BE2C (cell line): ENCODE results near the gene RALGPS2.

ENCODE experiments used
- DNase-seq: peaks from one replicate; pipeline ENCODE4 v3.0.0-alpha.2; 2020
- H3K27me3 ChIP-seq: fragments of 250-450 bp; sonication (Bioruptor Pico); 2 replicates; pipeline ENCODE4 v1.5.1; 2020; ENCODE audit warnings: mild to moderate bottlenecking
- H3K36me3 ChIP-seq: fragments of 250-450 bp; sonication (Bioruptor Pico); 2 replicates; pipeline ENCODE4 v1.5.1; 2020; ENCODE audit warnings: mild to moderate bottlenecking
- H3K4me1 ChIP-seq: fragments of 250-450 bp; sonication (Bioruptor Pico); 2 replicates; pipeline ENCODE4 v1.5.1; 2020
- H3K4me3 ChIP-seq: 2 replicates; pipeline ENCODE4 v1.5.1; 2011; ENCODE audit warnings: low read depth, low read length
- H3K9me3 ChIP-seq: fragments of 250-450 bp; sonication (Bioruptor Pico); 2 replicates; pipeline ENCODE4 v1.5.1; 2020
- CTCF ChIP-seq: IDR thresholded peaks from 2 replicates; pipeline ENCODE4 v1.5.1; 2012; ENCODE audit warnings: mild to moderate bottlenecking, low read depth, low read length

The RALGPS2 gene

DNA sequence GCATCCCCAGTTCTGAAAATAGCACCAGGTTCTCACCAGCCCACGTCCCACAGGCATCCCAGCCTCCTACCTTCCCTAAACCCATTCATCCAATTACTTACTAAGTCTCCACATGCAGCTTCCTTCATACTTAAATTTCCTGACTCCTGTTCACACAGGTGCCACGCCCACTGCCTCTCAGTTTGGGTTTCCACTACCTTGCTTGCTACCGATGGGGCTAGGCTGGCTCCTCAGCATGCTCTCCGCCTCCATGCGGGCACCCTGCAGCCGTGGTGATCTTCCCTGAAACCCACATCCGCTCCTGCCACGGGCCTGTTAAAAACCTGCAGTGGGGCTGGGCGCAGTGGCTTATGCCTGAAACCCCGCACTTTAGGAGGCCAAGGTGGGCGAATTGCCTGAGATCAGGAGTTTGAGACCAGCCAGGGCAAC, 216.2 kb downstream of the RALGPS2 start:
- Histone ChIP-seq H3K4me3 (no peak overlapping the region), H3K4me1 (no peaks in the 10 kb centered on the region), H3K9me3 (no peaks in the 10 kb centered on the region), H3K36me3 (no peaks in the 10 kb centered on the region), H3K27me3 (no peaks in the 10 kb centered on the region; the same call in 1 of the 2 replicates)
- no peak for DNase-seq
- TF ChIP-seq CTCF = no peak

DNA sequence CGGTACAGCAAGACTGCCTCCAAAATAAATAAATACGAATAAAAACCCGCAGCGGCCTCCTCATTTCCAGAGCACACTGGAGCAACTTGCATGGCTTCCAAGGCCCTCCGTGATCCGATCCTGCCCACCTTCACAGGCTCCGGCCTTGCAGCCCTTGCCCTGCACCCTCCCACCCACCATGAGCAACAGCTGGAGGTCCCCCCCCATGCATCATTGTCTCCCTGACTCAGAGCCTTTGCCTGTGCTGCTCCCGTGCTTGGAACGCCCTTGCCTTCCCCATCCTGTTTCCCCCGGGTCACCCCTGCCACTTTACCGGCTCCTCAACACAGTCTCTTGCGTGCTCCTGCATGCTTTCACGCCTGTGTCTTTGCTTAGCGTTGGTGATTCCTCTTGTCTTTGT, 216.8 kb downstream of the RALGPS2 start:
- no peaks in the 10 kb centered on the region for H3K9me3 ChIP-seq
- H3K36me3 ChIP-seq = no peaks in the 10 kb centered on the region
- H3K4me3 ChIP-seq = no peak overlapping the region
- no peaks in the 10 kb centered on the region; the same call in 1 of the 2 replicates for H3K27me3 ChIP-seq
- no peak for TF ChIP-seq CTCF
- no peak for DNase-seq
- no peaks in the 10 kb centered on the region for H3K4me1 ChIP-seq

GRCh38 chr1:178942285-178943198, 217.5 kb downstream of the RALGPS2 start:
- H3K9me3 ChIP-seq = no peaks in the 10 kb centered on the region
- H3K4me3 ChIP-seq = no peak overlapping the region
- no peak for TF ChIP-seq CTCF
- no peaks in the 10 kb centered on the region for H3K36me3 ChIP-seq
- no peaks in the 10 kb centered on the region; the same call in 1 of the 2 replicates for H3K27me3 ChIP-seq
- no peaks in the 10 kb centered on the region for H3K4me1 ChIP-seq
- no peak for DNase-seq

DNA sequence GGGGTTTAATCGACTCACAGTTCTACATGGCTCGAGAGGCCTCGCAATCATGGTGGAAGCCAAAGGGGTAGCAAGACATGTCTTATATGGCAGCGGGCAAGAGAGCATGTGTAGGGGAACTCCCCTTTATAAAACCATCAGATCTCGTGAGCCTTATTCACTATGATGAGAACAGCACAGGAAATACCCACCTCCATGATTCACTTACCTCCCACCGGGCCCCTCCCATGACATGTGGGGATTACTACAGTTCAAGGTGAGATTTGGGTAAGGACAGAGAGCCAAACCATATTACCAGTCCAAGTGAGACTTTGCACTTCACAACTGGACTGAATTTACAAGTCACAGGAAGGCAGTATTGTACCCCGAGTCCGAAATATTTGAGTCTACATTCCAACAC, 219.7 kb downstream of the RALGPS2 start:
- DNase-seq = no peak
- no peaks in the 10 kb centered on the region for H3K36me3 ChIP-seq
- no peaks in the 10 kb centered on the region; the same call in 1 of the 2 replicates for H3K27me3 ChIP-seq
- no peak overlapping the region for H3K4me3 ChIP-seq
- TF ChIP-seq CTCF = no peak
- H3K4me1 ChIP-seq = no peaks in the 10 kb centered on the region
- no peaks in the 10 kb centered on the region for H3K9me3 ChIP-seq

DNA sequence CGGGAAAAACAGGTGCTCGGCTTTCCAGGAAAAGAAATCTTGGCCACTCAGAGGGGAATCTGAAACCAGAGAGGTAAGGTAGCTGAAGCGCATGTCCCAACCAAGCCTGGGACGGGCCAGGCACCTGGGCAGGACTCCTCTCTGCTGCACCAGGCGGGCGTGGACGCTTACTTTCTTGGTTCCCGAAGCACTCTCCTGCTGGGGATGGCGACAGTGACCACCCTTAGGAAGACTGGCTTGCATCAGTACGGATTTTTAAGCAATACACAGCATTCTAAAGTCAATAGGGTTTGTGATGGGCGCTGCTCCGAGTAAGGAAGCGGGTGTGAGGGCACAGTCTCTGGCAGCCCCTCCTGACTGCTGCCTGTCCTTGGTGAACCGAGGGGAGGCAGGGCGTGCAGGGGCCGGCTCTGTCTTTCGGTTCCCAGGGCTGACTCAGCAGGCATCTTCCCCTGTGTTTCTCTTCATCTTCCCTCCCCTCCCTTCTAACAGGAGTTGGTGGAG, 220.8 kb downstream of the RALGPS2 start:
- H3K4me3 ChIP-seq = no peak overlapping the region
- no peaks in the 10 kb centered on the region for H3K4me1 ChIP-seq
- no peaks in the 10 kb centered on the region; the same call in 1 of the 2 replicates for H3K27me3 ChIP-seq
- no peaks in the 10 kb centered on the region for H3K36me3 ChIP-seq
- no peaks in the 10 kb centered on the region for H3K9me3 ChIP-seq
- TF ChIP-seq CTCF = no peak
- no peak for DNase-seq

DNA sequence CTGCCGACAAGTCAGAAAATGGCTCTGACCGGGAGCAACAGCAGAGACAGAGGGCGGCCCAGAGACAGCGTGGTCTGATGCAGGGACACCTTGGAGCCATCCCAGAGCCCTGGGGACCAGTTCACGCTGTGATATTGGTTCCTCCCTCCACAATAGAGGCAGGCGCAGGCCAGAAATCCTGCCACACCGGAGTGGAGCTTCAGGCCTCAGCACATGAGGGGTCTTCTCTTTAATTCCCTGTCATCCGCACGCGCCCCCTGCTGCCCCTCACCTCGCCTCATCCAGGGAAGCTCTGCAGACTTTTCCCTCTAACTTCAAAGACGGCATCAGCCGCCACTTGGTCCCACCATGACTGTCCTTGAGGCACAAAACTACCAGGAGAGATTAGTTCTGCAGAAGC, 221.4 kb downstream of the RALGPS2 start:
- no peak for DNase-seq
- H3K27me3 ChIP-seq = no peaks in the 10 kb centered on the region; the same call in 1 of the 2 replicates
- no peaks in the 10 kb centered on the region for H3K9me3 ChIP-seq
- H3K36me3 ChIP-seq = no peaks in the 10 kb centered on the region
- no peaks in the 10 kb centered on the region for H3K4me1 ChIP-seq
- no peak overlapping the region for H3K4me3 ChIP-seq
- no peak for TF ChIP-seq CTCF
